Stimulated activated CD4-positive, alpha-beta T cell treated with anti-CD3 and anti-CD28 coated beads, TNF-alpha, amount 100 ng/mL, for 1 hour (primary cell): Measurements from ENCODE around the gene NUDT12.

Experiments used
- DNase-seq, 3 donors: peaks; one replicate each; pipeline ENCODE4 v3.0.0-alpha.2; 2020; ENCODE audit warnings: low read depth in 3 of 3, low spot score in 1 of 3

NUDT12 gene

DNA sequence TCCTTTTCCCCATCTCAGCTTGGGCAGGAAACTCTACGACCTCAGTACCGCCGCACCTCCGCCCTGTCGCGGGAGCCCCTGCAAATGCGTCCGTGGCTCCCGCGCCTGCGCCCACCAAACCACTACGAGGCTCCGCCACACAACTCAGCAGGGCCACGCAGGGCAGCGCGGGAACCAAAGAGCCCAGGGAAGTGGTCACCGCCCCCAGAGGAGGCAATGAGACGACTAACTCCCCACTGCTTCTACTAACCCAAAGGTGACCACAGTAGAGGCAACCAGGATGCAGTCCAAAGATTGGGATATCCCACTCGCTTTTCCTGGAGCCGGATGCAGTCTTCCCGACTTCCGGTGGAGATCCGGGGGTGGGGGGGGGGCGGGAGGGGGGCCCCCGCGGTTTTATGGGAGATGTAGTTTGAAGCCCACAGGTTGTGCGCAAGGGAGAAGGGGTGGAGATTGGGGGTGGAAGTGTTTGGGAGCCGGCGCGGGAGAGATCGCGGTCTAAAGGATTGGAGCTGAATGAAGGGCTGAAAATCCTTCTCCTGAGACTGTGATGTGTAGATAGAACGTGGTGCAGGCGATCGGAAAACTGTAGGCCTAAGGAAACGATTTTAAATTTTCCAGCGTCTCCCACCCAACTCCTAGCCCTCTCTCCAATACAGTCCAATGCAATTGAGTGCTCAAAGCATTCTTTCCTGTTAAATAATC, at the start of gene NUDT12:
Gene NUDT12 (minus strand): TSS at position 337 of the 705 bp plus-strand sequence. CDS start 2,541 bp downstream, outside the sequence.
- DNase-seq: peak in 1 of 3 donors; percentile 22

DNA sequence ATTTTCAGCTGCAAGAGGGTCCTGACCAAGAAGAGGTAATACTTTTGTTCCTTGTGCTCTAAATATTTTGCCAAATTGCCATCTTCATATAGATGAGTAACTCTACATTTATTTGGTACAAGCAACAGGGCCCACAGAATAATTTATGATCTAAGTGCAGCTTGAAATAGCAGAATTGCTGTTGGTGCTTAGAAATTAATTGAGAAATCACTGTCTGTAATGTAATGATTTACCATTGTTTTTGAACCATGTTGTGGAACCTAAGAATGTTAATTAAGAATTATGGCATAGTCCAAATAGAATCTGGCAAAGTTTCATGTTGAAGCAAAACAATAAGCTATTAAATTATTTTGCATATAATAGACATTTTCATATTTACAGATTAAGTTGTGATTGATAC, 44.8 kb upstream of the NUDT12 start:
- DNase-seq: no peak

DNA sequence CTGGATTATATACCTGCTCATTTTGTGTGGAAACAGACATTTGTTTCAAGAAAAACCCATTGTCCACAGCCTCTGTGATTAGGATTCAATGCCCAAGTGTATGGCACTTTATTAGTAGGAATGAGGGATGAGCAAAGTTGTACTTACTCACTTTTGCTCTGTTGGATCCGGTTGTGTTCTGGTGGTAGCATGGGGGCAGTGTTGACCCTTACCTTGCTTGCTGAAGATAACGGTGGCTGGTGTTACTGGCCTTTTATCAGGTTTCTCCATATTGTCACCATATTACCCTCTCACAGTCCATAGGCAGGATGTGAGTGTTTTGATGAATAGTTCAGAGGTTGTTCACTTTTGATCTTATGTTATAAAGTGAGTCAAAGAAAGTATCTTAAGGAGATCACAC, 42.7 kb upstream of the NUDT12 start:
- no peak for DNase-seq

DNA sequence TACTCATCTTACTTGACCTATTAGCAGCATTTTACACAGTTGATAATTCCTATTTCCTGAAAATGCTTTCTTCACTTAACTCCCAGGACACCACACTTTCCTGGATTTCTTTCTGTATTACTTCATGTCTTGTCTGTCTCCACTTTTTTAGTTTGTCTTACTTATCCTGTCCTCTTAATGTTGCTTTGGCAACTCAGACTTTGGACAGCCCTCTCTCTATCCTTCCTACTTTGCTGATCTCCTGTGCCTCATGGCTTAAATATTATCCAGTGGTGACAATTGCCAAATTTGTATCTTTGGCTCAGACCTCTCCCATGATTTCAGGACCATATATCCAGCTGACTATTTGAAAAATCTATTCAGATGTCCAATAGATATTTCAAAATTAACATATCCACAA, 39.8 kb upstream of the NUDT12 start:
- no peak for DNase-seq

DNA sequence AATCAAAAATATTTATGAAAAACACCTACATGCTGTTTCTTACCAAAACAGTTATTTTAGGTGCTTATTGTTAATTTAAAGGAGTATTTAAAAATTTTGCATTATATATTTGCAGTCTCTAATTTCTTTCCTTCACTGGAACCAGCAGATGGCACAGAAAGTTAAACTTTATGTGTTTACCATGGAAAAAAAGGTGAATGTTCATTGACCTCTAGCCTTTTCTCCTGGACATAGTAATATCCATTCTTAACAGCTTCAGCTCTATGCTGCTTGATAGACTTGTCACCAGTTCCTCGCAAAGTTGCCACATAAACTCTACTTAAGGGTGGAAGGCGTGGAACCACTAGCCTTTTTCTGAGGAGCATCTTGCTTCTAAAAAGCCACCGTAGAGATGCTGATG, 38.7 kb upstream of the NUDT12 start:
- no peak for DNase-seq

DNA sequence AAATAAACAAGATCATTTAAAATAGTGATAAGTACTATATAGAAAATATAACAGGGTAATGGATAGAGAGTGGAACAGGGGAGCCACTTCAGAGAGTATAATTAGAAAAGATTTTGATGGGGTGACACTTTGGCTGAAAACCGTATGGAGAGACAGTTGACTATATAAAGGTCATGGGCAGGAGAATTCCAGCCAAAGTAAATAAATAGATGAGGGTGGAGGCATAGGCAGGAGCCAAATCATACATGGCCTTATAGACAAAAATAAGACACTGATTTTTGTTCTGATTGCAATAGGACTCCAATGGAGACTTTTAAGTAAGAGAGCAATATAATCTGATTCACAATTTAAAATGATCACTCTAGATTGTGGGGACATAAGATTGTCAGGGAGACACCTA, 37.5 kb upstream of the NUDT12 start:
- no peak for DNase-seq

DNA sequence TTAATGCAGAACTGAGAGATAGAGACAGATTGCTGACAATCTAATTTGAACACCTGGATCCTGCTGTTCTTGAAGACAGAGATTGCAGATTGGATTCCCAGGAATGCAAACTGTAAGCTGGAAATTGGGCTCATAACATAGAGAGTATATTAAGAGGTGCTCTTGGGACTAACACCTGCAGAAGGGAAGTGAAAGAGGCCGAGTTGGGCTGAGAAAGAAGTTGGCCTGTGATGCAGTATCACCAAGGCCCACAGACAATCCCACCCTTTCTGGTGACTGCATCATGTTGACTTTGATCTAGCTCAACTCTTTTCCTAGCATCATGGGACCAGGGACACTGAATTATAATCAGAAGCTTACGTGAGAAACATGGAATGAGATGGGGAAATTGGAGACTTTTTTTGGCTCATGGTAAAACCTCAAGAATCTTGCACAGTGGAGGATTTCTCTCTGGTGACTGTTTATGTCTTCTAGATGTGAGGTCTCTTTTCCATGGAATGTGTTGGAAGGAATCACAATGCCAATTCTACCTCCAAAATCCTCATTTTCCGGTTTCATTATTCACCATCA, 36.5 kb upstream of the NUDT12 start:
- DNase-seq: no peak

DNA sequence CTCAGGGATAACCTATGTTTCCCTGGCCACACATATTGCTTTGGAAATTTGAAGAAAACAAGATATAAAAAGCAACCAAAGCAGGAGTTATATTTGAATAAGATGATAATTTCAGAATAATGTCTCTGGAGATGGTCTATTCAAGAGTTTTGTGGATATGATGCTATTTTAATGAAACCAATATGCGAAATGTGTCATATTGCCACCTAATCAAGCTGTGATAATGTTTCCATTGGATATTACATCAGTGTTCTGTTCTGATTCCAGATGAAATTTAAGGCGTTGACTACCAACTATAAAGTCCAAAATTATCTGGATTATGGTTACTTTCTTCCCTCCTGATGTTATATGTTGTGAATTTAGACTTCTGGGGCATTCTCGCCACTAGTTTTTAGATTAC, 27.6 kb upstream of the NUDT12 start:
- no peak for DNase-seq

DNA sequence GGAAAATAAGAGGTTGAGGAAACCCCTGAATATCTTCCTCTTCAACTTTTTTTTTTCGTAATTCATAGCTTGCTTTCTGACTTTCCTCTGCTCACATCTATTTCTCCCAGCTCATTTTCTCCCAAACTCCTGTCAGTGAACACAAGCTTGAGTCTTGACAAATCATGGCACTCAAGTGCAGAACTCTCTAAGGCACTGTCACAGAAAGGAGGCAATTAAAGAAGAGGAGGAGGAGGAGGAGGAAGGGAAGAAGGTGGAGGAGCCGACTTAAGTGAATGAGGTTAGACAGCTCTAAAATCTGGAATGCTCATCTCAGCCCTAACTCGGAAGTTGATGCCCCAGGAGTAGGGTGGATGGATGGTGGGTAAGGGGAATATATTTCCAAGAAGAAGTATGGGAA, 27.2 kb upstream of the NUDT12 start:
- DNase-seq: no peak

DNA sequence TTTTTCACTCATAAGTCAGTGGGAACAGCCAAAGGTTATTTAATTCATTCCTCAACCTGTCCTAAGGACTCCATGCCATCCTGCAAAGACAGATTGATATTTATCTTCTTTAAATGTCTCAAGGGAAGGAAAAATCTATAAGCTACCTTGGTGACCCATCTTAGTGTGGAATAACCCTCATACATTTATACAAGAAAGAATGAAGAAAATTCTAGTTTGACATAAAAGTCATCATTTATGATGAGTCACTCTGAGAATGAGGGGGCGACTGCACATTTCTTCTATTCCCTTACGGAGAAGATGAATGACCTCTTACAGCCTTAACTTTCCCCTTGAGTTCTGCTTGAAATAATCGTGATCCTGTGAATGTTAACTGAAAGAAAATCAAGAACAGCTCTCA, 26.8 kb upstream of the NUDT12 start:
- DNase-seq: no peak

DNA sequence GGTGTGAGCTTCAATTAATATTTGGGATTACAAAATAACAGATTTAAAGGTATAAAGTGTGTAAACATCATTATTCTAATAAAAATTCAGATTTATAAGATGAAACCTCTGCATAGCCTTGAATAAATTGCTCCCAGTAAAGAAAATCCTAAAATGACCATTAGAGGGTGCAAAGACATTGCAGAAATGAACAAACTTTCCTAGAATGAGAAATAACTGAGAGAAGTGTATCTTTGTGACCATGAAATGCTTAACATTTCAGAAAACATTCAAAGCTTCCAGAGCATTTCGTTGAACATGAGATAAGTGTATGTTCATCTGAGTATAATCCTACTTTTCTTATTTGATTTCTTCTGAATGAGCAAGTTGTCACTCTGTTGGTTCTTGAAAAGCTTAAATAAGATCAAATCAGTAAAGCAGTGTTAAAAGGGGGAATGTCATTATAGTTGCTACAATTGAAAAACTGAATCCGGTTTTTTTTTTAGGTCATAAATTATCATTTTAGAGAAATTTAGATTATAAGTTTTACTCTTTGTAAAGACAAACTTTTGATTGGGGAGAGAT, 24.7 kb upstream of the NUDT12 start:
- DNase-seq: no peak

DNA sequence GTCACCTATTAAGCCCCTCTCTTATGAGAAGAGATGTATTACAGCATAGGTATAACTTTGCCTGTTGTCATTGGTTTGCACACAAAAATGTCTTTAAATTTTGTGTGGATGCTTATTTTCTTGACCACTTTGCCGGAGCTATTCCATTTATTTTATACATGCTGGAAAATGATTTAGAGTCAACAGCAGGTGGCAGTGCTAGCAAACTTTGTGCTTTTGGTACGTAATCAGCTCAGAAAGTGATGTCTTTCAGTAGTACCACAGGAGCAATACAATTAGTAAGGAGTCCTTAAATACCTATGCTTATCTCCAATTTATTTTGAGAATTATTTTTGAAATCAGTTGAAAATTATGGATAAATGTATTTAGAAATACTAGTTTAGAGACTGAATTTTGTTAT, 19.8 kb upstream of the NUDT12 start:
- no peak for DNase-seq

DNA sequence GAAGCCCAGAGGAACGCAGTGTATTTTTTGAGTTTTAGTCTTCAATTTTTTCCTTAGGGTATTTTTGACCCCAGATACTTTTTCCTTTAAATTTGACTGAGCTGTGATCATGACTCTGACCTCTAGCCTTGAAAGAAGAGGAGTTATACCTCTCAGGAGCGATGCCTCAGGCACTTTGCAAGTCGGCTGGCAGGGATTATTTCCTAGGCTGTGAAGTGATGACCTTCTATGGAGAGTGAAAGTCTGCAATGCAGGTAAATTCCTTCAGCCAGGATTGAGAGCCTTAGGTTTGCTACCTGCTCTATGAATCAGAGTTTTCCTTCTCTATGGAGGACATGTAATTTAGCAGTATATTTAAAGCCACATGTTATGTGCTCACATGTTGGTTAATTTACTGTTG, 10.8 kb upstream of the NUDT12 start:
- DNase-seq: no peak

DNA sequence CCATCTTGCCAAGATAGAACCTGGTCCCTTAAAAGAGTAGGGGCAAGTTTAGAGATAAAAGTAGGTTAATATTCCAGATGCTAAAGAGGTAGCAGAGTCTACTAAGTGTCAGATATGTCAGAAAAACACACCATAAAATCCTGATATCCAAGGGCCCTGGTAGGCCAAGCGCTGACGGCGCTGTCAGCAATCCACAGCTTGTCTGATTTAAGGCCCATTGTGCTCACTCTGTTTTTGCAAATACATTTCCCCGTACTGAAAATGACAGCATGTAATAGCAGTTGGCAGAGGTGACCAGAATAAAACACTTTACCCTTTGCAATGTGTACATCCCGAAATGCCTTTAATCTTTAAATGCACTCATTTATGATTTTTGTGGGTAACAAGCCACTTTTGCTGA, 9.9 kb upstream of the NUDT12 start:
- no peak for DNase-seq

DNA sequence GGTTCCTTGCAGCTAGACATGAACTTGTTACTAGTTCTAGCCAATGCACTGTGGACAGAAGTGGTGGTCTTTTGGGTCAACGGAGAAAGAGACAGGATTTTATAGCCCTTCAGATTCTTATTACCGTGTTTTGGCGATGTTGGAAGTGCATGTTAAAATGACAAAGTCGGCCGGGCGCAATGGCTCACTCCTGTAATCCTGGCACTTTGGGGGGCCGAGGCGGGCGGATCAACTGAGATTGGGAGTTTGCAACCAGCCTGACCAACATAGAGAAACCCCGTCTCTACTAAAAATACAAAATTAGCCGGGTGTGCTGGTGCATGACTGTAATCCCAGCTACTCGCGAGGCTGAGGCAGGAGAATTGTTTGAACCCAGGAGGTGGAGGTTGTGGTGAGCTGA, 9.1 kb upstream of the NUDT12 start:
- no peak for DNase-seq

DNA sequence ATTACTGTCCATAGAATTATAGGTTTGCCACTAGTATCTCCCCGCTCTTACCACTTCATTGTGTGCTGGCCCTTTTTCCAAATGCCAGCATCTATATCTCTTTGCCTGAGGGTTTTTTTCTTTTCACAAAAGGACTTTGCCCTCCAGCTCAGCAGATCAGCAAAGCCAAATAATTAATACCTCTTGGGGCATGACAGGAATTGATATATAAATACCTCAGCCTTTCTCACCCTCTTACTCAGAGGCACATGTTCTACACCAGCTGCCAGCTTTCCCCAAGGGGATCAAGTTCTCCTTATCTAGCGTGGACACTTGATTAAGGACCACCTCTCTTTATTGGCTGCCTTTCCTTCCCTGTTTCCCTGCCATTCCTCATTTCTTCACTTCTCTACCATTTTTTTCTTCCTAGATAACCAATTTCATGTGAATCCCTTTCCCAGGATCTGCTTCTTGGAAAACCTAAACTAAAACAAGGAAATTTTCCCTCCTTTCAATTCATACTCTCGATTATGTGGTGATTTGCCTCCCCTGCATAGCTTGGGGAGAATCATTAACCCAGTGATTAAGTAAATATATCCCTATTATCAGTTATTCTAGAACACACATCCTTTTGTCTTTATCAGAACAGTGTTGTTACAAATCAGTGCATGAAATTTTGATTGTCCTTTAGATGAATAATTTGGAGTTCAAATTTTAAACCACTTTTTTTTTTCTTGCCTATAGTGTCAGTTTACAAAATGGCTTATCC, 6.9 kb upstream of the NUDT12 start:
- no peak for DNase-seq

DNA sequence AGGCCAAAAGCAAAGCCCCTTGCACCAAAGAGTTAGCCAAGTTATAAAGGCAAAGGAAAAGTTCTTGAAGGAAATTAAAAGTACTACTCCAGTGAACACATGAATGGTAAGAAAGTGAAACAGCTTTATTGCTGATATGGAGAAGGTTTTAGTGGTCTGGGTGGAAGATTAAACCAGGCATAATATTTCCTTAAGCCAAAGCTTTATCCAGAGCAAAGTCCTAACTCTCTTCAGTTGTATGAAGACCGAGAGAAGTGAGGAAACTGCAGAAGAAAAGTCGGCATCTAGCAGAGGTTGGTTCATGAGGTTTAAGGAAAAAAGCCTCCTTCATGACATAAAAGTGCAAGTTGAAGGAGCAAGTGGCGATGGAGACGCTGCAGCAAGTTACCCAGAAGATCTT, 3.1 kb upstream of the NUDT12 start:
- no peak for DNase-seq

DNA sequence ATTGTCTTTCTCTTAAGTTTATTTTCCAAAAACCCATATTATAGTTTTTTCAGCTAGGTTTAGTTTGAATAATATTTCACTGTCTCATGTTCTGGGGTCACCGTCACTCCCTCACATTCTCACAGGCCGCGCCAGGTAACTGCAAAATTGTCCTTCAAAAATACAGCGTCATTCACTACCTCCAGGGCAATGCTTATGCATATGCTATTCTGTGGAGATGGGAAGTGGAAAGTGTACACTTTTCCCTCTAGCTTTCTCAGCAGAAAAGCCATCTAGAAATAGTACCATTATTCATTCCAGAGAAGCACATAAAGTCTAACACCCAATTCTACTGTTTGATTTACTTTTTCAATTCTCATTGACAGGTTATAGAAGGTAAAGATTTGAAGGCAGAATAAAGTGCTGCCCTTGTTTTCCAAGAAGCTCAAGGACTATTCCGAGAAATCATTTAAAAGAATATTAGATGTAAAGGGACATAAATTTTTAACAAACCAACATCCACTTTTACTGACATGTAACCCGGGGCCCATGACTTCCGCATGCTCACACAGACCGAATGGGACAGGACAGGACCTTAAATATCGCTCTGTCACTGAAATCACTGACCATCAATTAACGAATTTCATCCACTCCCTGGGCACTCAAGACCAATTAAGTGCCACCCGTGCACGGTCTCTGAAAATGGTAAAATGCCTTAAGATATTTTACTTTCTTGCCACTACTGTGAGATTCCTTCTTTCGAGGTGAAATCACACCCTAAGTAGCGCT, 720 bp downstream of the NUDT12 start:
- no peak for DNase-seq

DNA sequence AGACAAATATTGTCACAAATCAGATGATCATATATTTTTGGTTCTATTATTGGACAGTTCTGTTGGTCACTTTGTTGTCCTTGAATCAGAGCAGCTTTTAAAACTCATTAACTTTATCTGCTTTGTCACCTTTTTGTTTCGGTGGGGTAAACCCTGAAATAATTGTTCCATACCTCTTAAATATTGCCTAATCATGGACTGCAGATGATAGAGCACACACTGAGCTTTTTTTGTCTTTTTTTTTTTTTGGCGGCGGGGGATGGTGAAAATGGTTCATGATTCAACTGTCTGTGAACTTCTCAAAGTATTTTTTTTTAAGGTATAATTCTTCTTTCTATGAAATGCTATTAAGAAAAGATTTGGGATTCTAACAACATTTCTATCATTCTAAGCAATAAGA, 1.8 kb downstream of the NUDT12 start:
- DNase-seq: no peak

DNA sequence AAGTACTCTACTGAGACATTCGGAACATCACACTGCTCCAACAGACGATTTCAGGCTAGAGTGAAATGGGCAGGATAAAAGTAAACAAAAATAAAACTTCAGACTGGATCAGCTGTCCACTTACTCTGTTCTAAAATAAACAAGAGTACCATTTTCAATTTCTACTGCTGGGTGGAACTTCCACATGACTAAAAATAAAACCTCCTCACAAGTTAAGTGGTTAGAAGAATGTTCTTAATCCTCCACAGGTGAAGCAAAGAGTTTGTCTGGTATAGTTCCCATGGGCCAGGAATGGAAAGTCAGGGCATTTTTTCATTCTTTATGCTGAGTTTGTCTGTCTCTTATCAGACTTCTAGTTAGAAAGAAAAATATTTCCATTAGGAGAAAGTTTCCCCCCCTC, 15.7 kb downstream of the NUDT12 start:
- DNase-seq: no peak

DNA sequence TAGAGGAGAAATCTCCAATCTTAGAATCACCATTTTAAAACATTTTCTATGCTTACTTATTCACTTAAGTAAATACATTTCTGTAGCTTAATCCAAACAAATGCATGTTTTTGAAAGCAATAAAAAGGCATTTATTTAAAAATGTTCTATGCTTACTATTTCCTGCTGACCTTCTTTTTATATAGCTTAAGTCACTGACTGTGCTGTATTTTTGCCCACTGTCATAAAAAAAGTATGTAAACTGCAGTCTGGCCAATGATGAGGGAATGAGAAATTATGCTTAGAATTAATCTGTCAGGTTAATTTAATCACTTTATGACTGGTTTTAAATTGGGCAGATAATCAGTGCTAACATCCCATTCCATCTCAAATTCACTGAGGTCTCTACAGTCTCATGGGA, 20.1 kb downstream of the NUDT12 start:
- no peak for DNase-seq

DNA sequence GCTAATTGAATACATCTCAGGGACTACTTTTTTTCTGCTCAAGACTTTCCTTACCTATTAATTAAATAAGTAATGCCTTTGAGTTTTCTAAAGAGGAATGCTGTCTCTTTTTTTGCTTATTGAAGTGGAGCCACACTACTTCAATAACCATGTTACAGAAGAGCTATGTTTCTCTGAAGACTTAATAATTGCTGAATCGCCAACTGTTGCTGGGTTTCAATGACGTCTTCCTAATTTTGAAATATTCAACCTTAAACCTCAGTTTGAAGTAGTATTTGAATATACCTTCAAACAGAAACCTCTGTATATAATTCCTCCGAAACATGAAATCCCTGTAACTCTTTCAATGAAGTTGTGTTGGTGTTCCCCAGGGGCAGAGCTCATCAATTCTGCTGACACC, 21.0 kb downstream of the NUDT12 start:
- DNase-seq: no peak
